CD8-positive, alpha-beta memory T cell (primary cell): ENCODE measurements around the gene SLC10A3. TPM values are rescaled to one million over a fixed set of nuclear protein-coding genes. Genes with fewer than 3 reads are reported as not detected.
A peak's percentile ranks its signal among the peaks of the same experiment; 100 is the strongest.

Experiments
- CTCF ChIA-PET: fragments of 350-600 bp; sonication (Branson Sonifier 250); formaldehyde crosslinking; loops from one replicate; lab custom pipeline; 2021; ENCODE audit warnings: antibody characterized with exemption; lab: Charles Lee
- POLR2A ChIA-PET: fragments of 350-600 bp; sonication (Branson Sonifier 250); formaldehyde crosslinking; loops from one replicate; lab custom pipeline; 2021; ENCODE audit warnings: antibody characterized with exemption; lab: Charles Lee
- DNase-seq, 5 donors: peaks; one replicate each; pipeline versions ENCODE4 v3.0.0 to v3.0.0-alpha.2; 2020 to 2022; ENCODE audit warnings: mixed read lengths in 1 of 5
- H3K27ac ChIP-seq: one replicate; pipeline ENCODE4 v1.7.0; 2013; ENCODE audit warnings: low read depth, mild to moderate bottlenecking, low read length, moderate library complexity
- H3K27me3 ChIP-seq: 2 replicates; pipeline ENCODE4 v1.7.0; 2013; ENCODE audit warnings: low read length, mild to moderate bottlenecking; ENCODE audit not compliant: insufficient read depth, poor library complexity, severe bottlenecking
- H3K36me3 ChIP-seq: 2 replicates; pipeline ENCODE4 v1.7.0; 2013; ENCODE audit warnings: mild to moderate bottlenecking, low read length, moderate library complexity; ENCODE audit not compliant: insufficient read depth
- H3K4me1 ChIP-seq: 2 replicates; pipeline ENCODE4 v1.7.0; 2013; ENCODE audit warnings: mild to moderate bottlenecking, low read length, moderate library complexity; ENCODE audit not compliant: insufficient read depth
- H3K4me3 ChIP-seq: 2 replicates; pipeline ENCODE4 v1.7.0; 2013; ENCODE audit warnings: mild to moderate bottlenecking, low read length
- H3K9me3 ChIP-seq: 2 replicates; pipeline ENCODE4 v1.7.0; 2013; ENCODE audit warnings: mild to moderate bottlenecking, low read length
- H3K27ac Mint-ChIP-seq, 8 donors: one replicate each; pipeline ENCODE4 v1.8.0; 2020 to 2021; ENCODE audit warnings: mixed read lengths in 8 of 8, mild to moderate bottlenecking in 6 of 8, inconsistent platforms in 3 of 8, moderate library complexity in 3 of 8
- H3K27me3 Mint-ChIP-seq, 2 donors: one replicate each; pipeline ENCODE4 v1.8.0; 2020 to 2021; ENCODE audit warnings: mixed read lengths in 2 of 2, mild to moderate bottlenecking in 1 of 2, moderate library complexity in 1 of 2
- H3K36me3 Mint-ChIP-seq, 3 donors: one replicate each; pipeline ENCODE4 v1.8.0; 2020 to 2021; ENCODE audit warnings: mixed read lengths in 3 of 3, inconsistent platforms in 1 of 3, mild to moderate bottlenecking in 1 of 3
- H3K4me1 Mint-ChIP-seq, 3 donors: one replicate each; pipeline ENCODE4 v1.8.0; 2020 to 2021; ENCODE audit warnings: mixed read lengths in 3 of 3, inconsistent platforms in 1 of 3, mild to moderate bottlenecking in 1 of 3
- H3K4me3 Mint-ChIP-seq, 7 donors: one replicate each; pipeline ENCODE4 v1.8.0; 2020 to 2021; ENCODE audit warnings: mixed read lengths in 7 of 7, mild to moderate bottlenecking in 6 of 7, moderate library complexity in 4 of 7, inconsistent platforms in 2 of 7
- H3K9me3 Mint-ChIP-seq, 5 donors: one replicate each; pipeline ENCODE4 v1.8.0; 2020 to 2022; ENCODE audit warnings: mixed read lengths in 5 of 5, mild to moderate bottlenecking in 3 of 5, moderate library complexity in 2 of 5, inconsistent platforms in 1 of 5
- polyA plus RNA-seq: library from polyadenylated mRNA; unstranded; fragments of 300-500 nt; fragmentation: Illumina TruSeq; gene quantifications from one replicate; pipeline ENCODE4 v1.2.3, GENCODE V29; 2021
- total RNA-seq, 2 experiments: library from RNA; stranded (reverse); gene quantifications; one replicate each; pipeline ENCODE4 v1.2.3, GENCODE V29; 2021

SLC10A3 gene
- total and polyA plus RNA-seq, 3 experiments from 2014 or later: 40.8 to 81.0 (median 45.7) TPM

DNA sequence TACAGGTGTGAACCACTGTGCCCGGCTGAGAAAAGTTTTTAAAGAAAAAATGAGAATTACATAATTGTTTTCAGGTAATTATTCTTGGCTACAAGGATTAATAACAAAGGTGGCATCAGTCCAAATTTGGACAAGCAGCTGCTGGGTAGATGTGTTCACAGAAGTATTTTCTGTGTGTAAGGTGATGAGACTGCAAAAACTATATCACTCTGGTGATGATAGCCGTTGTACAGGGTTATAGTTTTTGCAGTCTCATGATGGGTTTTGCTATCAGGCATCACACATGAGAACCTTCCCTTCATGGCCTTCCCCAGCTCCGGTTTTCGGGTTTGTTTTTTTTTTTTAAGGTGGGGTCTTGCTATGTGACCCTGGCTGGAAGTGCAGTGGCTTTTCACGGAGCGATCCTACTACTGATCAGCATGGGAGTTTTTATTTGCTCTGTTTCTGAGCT, 5.1 kb upstream of the SLC10A3 start:
- peaks cover 0 to 2% (median 0%) of the 10 kb centered on the region in 3 donors for H3K4me1 Mint-ChIP-seq
- no peak overlapping the region for H3K27ac Mint-ChIP-seq
- Histone ChIP-seq H3K4me1 (no peaks in the 10 kb centered on the region), H3K4me3 (no peak overlapping the region), H3K27me3 (no peaks in the 10 kb centered on the region), H3K27ac (peak overlapping the region; percentile 57), H3K36me3 (no peaks in the 10 kb centered on the region), H3K9me3 (no peaks in the 10 kb centered on the region)
- H3K27me3 Mint-ChIP-seq: no peaks in the 10 kb centered on the region
- no peaks in the 10 kb centered on the region for H3K9me3 Mint-ChIP-seq
- no peak for DNase-seq
- peaks cover 0 to 3% (median 0%) of the 10 kb centered on the region in 3 donors for H3K36me3 Mint-ChIP-seq
- ChIA-PET CTCF (no interaction called here), POLR2A (interaction anchor here (0.6 kb wide), 1 partner anchor 13 kb away, joined by 4 read pairs; no protein-coding TSS in a partner anchor)
- H3K4me3 Mint-ChIP-seq: no peak overlapping the region

DNA sequence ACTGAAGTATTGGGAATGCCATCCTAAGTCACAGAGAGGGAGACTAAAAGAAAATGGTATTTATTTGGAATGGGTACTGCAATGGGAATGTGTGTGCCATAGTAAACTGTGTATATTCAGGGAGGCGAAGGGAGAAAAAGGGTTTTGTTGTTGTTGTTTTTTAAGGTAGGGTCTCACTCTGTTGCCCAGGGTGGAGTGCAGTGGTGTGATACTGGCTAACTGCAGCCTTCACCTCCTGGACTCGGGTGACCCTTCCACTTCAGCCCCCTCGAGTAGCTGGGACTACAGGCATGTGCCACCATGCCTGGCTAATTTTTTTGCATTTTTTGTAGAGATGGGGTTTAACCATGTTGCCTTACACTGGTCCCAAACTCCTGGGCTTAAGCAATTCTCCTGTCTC, 4.3 kb upstream of the SLC10A3 start:
- H3K9me3 Mint-ChIP-seq: no peaks in the 10 kb centered on the region
- no peak overlapping the region for H3K27ac Mint-ChIP-seq
- no peak overlapping the region for H3K4me3 ChIP-seq
- no peaks in the 10 kb centered on the region for H3K9me3 ChIP-seq
- peaks cover under 1% of the 10 kb centered on the region for H3K4me1 ChIP-seq
- peak overlapping the region; percentile 47 for H3K27ac ChIP-seq
- H3K4me1 Mint-ChIP-seq: peaks cover 2 to 4% (median 3%) of the 10 kb centered on the region in 3 donors
- ChIA-PET POLR2A (no interaction called here), CTCF (no interaction called here)
- peaks cover 0 to 5% (median 0%) of the 10 kb centered on the region in 3 donors for H3K36me3 Mint-ChIP-seq
- H3K27me3 Mint-ChIP-seq: no peaks in the 10 kb centered on the region
- no peaks in the 10 kb centered on the region for H3K27me3 ChIP-seq
- DNase-seq: no peak
- H3K4me3 Mint-ChIP-seq: no peak overlapping the region
- H3K36me3 ChIP-seq: no peaks in the 10 kb centered on the region

DNA sequence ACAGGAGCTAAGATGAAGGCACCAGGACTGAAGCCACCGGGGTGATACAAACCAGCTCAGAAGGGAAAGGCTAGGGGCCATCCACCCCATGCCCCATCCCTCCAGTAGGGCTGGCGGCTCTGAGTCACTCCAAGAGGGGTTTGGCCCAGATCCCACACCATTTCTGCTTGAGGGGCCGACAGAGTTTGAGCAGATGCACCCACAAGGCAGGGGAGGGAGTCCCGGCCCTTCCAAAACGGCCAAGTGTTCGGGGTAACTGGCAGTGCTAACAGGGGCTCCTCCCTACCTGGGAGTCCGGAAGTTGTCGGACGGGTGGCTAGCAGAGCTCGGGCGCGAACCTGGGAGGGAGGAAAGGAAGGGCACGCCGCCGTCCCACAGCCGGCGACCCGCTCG, 412 bp downstream of the SLC10A3 start:
- H3K4me3 Mint-ChIP-seq: peak overlapping the region; percentile 86 to 94 (median 89)
- peak overlapping the region; percentile 66 for H3K4me3 ChIP-seq
- peak in 3 of 5 donors; percentile 7 to 58 (median 26) for DNase-seq
- peaks cover 0 to 22% (median 4%) of the 10 kb centered on the region in 3 donors for H3K36me3 Mint-ChIP-seq
- H3K27me3 Mint-ChIP-seq: no peaks in the 10 kb centered on the region
- no peaks in the 10 kb centered on the region for H3K36me3 ChIP-seq
- H3K9me3 ChIP-seq: no peaks in the 10 kb centered on the region
- H3K27me3 ChIP-seq: no peaks in the 10 kb centered on the region
- H3K4me1 Mint-ChIP-seq: peaks cover 12 to 35% (median 14%) of the 10 kb centered on the region in 3 donors
- ChIA-PET CTCF (interaction anchor here (0.9 to 2.4 kb wide), 7 partner anchors 27 to 536 kb away, joined by 3 to 10 read pairs (median 3); partner anchors contain the start of genes FLNA, IKBKG and RPL10), POLR2A (interaction anchor here (0.6 to 2.5 kb wide), 8 partner anchors 12 to 564 kb away, joined by 3 to 20 read pairs (median 5); partner anchors contain the start of genes ARHGAP4, ATP6AP1, FAM3A and LAGE3)
- peak overlapping the region; percentile 67 for H3K27ac ChIP-seq
- no peaks in the 10 kb centered on the region for H3K9me3 Mint-ChIP-seq
- H3K4me1 ChIP-seq: peaks cover 16% of the 10 kb centered on the region
- peak overlapping the region; percentile 79 to 96 (median 92) for H3K27ac Mint-ChIP-seq

DNA sequence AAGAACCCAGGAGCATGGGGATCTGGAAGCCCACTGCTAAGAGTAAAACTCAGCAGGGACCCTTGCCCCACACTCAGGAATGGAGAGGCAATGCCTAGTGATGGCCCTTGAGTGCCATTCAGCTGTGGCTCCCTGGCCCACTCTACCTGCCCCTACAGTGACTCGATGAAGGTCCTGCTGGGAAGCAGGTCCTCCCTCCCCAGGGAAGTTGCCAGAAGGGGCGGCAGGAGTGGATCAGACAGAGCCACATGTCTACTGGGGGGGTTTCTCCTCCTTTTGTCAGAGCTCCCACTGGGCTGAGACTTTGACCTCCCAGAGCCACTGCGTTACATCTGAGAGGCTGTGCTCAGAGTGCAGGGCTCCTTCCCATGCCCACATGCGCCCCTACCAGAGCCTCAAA, 1.2 kb downstream of the SLC10A3 start:
- DNase-seq: no peak
- peaks cover 12 to 40% (median 17%) of the 10 kb centered on the region in 3 donors for H3K4me1 Mint-ChIP-seq
- peak overlapping the region; percentile 66 to 96 (median 90) for H3K27ac Mint-ChIP-seq
- Histone ChIP-seq H3K36me3 (no peaks in the 10 kb centered on the region), H3K27me3 (no peaks in the 10 kb centered on the region), H3K27ac (peak overlapping the region; percentile 67), H3K4me1 (peaks cover 19% of the 10 kb centered on the region), H3K4me3 (peak overlapping the region; percentile 66), H3K9me3 (no peaks in the 10 kb centered on the region)
- H3K4me3 Mint-ChIP-seq: peak overlapping the region; percentile 86 to 94 (median 89)
- ChIA-PET CTCF (interaction anchor here (1.2 to 2.4 kb wide), 2 partner anchors 46 to 90 kb away, joined by 3 to 10 read pairs; partner anchors contain the start of gene RPL10), POLR2A (interaction anchor here (0.8 to 2.5 kb wide), 5 partner anchors 11 to 563 kb away, joined by 3 to 16 read pairs (median 6); partner anchors contain the start of genes ARHGAP4, ATP6AP1, FAM3A and LAGE3)
- no peaks in the 10 kb centered on the region for H3K27me3 Mint-ChIP-seq
- H3K36me3 Mint-ChIP-seq: peaks cover 0 to 27% (median 4%) of the 10 kb centered on the region in 3 donors
- H3K9me3 Mint-ChIP-seq: no peaks in the 10 kb centered on the region

DNA sequence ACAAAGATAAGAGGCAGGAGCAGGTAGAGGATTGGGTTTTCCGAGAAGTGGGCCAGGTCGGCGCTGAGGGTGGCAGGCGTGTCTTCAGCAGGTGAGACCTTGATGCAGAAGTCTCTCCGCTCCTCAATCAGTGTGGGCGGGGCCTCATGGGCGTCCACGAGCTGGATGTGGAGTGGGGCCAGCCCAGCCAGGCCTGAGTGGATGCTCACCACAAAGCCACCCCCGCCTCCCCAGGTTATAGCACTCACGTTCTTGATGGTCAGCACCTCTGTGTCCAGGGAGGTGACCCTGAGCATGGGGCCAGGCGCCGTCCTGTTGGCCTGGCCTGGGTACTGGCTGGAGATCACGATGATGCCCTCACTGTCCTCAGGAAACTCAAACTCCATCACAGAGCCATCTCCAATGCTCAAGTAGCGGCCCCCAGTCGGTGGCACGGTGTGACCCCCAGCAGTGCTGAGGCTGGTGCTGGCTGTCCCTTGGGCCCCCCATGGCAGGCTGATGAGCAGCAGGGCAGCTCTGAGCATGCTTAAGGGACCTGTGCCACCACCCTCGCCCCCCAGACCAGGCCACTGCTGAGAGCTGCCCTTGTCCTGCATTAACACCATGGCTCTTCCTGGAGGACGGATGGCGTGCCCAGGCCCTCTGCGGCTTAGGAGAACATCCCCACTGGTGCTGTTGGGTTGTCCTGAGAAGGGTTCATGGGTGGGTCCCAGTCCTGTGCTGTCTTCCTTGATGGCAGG, 1.9 kb downstream of the SLC10A3 start:
- Histone ChIP-seq H3K4me3 (no peak overlapping the region), H3K27me3 (no peaks in the 10 kb centered on the region), H3K36me3 (no peaks in the 10 kb centered on the region), H3K9me3 (no peaks in the 10 kb centered on the region), H3K4me1 (peaks cover 19% of the 10 kb centered on the region), H3K27ac (peak overlapping the region; percentile 67)
- Mint-ChIP-seq H3K36me3 (peaks cover 0 to 27% (median 4%) of the 10 kb centered on the region in 3 donors), H3K9me3 (no peaks in the 10 kb centered on the region), H3K4me3 (peak overlapping the region; percentile 39 to 91 (median 86)), H3K27me3 (peaks cover 0 to under 1% of the 10 kb centered on the region in 2 donors), H3K4me1 (peaks cover 12 to 43% (median 17%) of the 10 kb centered on the region in 3 donors), H3K27ac (peak overlapping the region in 5 of 8 donors; percentile 29 to 96 (median 92))
- DNase-seq: no peak
- ChIA-PET CTCF (interaction anchor here (2.4 kb wide), 1 partner anchor 90 kb away, joined by 10 read pairs; the partner anchor contains the start of gene RPL10), POLR2A (interaction anchor here (1.0 to 1.4 kb wide), 2 partner anchors 30 to 61 kb away, joined by 3 read pairs; no protein-coding TSS in a partner anchor)

DNA sequence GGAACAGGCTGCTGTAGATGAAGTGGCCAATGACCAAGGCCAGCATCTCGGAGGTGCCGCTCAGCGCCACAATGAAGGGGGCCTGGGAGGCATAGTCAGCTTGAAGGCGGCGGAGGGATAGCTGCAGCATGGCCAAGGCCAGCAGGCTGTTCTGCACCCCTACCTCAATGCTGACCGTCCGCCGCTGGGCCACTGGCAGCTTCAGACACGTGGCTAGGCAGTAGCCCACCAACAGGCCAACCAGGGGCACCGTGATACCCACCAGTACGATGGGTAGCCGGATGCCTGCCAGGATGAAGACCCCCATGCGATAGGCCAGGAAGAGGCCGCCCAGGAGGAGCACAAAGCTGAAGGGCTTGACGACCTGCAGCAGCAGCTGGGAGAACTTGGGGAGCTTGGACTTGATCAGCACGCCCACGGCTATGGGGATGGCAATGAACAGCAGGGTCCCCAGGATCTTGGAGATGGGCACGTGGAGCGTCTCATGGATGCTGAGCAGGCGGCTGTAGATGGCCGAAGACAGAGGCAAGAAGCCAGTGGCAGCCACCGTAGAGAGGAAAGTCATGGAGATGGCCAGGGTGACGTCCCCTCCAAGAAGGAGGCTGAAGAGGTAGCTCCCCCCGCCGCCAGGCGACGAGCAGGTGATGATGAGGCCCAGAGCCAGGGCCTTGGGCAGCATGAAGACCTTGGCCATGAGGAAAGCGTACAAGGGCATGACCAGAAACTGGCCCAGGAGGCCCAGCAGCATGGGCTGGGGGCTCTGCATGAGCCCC, 2.7 kb downstream of the SLC10A3 start:
- Mint-ChIP-seq H3K27me3 (peaks cover 0 to 5% of the 10 kb centered on the region in 2 donors), H3K4me3 (peak overlapping the region; percentile 66 to 84 (median 80)), H3K4me1 (peaks cover 12 to 46% (median 19%) of the 10 kb centered on the region in 3 donors), H3K27ac (peak overlapping the region in 6 of 8 donors; percentile 80 to 96 (median 89)), H3K9me3 (no peaks in the 10 kb centered on the region), H3K36me3 (peaks cover 0 to 29% (median 4%) of the 10 kb centered on the region in 3 donors)
- no peaks in the 10 kb centered on the region for H3K27me3 ChIP-seq
- no peak for DNase-seq
- peaks cover 19% of the 10 kb centered on the region for H3K4me1 ChIP-seq
- CTCF ChIA-PET: no interaction called here
- no peaks in the 10 kb centered on the region for H3K36me3 ChIP-seq
- no peaks in the 10 kb centered on the region for H3K9me3 ChIP-seq
- POLR2A ChIA-PET: interaction anchor here (1.0 to 2.2 kb wide), 5 partner anchors 29 to 89 kb away, joined by 3 to 15 read pairs (median 3); partner anchors contain the start of gene RPL10
- H3K4me3 ChIP-seq: no peak overlapping the region
- no peak overlapping the region for H3K27ac ChIP-seq

DNA sequence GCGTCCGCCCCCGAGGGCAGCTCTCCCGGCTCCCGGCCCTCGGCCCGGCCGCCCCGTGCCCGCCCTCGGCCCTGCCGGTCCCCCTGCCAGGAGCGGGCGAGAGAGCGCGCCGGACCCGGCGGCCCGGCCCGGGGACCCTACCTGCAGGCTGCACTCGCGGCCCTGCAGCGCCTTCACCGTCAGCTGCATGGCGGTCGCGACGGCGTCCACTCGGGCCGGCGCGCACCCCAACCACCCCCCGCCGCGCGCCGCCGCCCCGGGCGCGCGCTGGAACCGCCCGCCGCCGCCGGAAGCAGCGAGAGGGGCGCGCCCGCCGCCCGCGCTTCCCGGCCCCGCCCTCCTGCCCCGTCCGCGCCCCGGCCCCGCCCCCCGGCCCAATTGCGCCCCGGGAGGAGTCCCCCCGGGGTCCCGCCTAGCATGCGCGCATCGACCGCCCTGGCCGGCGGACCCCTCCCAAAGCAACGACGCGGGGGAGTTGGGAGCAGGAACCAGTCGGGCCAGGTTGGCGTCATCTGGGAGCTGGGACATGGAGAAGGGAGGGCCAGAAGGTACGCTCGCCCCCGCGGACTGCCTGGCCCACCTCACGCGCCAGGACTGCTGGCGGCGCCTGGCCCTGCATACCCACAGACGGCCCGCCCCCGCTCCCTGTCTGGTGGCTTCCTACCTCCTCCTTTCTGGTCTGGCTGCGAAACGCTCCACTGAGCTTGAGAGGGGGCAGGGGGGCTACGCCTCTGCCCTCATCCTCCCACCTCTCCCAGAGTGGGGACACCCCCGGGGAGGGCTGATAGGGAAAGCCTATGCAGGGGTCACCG, 3.8 kb downstream of the SLC10A3 start, which contains the start of gene UBL4A:
TSS of gene UBL4A (minus strand) at position 220 of the 812 bp plus-strand sequence. CDS start at position 189, 31 bp downstream.
- H3K4me1 Mint-ChIP-seq: peaks cover 12 to 46% (median 24%) of the 10 kb centered on the region in 3 donors
- H3K4me3 Mint-ChIP-seq: peak within 1 kb of the TSS; percentile 66 to 89 (median 80)
- POLR2A ChIA-PET: interaction anchor here (0.6 to 2.2 kb wide), 5 partner anchors 28 to 493 kb away, joined by 3 to 15 read pairs (median 3); partner anchors contain the start of gene RPL10
- CTCF ChIA-PET: no interaction called here
- no peaks in the 10 kb centered on the region for H3K9me3 Mint-ChIP-seq
- H3K27me3 ChIP-seq: no peaks in the 10 kb centered on the region
- H3K4me3 ChIP-seq: peak within 1 kb of the TSS; percentile 34
- H3K27ac Mint-ChIP-seq: peak within 1 kb of the TSS; percentile 67 to 96 (median 89)
- no peaks in the 10 kb centered on the region for H3K36me3 ChIP-seq
- H3K27ac ChIP-seq: peak within 1 kb of the TSS; percentile 70
- H3K9me3 ChIP-seq: no peaks in the 10 kb centered on the region
- H3K36me3 Mint-ChIP-seq: peaks cover 0 to 29% (median 4%) of the 10 kb centered on the region in 3 donors
- peaks cover 0 to 11% of the 10 kb centered on the region in 2 donors for H3K27me3 Mint-ChIP-seq
- H3K4me1 ChIP-seq: peaks cover 19% of the 10 kb centered on the region
- peak; percentile 48 to 68 (median 56) for DNase-seq
